Psoas muscle (tissue), 8 donors: Measurements from ENCODE around the gene SMYD3. TPM values are rescaled to one million over a fixed set of nuclear protein-coding genes. Genes with fewer than 3 reads are reported as not detected.

Source experiments
- ATAC-seq, 4 donors: fragments of 200-7000 bp; cut with Tn5 transposase; one replicate each; pipeline ENCODE4 v1.9.1; 2020; ENCODE audit warnings: moderate library complexity in 3 of 4, mild to moderate bottlenecking in 2 of 4
- DNase-seq, 2 donors: peaks; one replicate each; pipeline ENCODE4 v3.0.0-alpha.2; 2020
- H3K27ac ChIP-seq: fragments of 200-600 bp; one replicate; pipeline ENCODE4 v1.8.0; 2022
- H3K27me3 ChIP-seq, 3 donors: fragments of 200-600 bp in 1 of 3; one replicate each; pipeline versions ENCODE4 v1.6.1 to v1.8.0; 2013 to 2022; ENCODE audit warnings: low read length in 2 of 3, mild to moderate bottlenecking in 2 of 3, moderate library complexity in 1 of 3; ENCODE audit not compliant: insufficient read depth in 3 of 3
- H3K36me3 ChIP-seq, 2 donors: fragments of 200-600 bp in 1 of 2; one replicate each; pipeline versions ENCODE4 v1.6.1 to v1.8.0; 2013 to 2022; ENCODE audit warnings: low read depth in 1 of 2, mild to moderate bottlenecking in 1 of 2, moderate library complexity in 1 of 2; ENCODE audit not compliant: insufficient read depth in 1 of 2
- H3K4me1 ChIP-seq: fragments of 200-600 bp; one replicate; pipeline ENCODE4 v1.8.0; 2022
- H3K4me3 ChIP-seq: fragments of 200-600 bp; one replicate; pipeline ENCODE4 v1.8.0; 2022; ENCODE audit warnings: mild to moderate bottlenecking
- H3K9me3 ChIP-seq: fragments of 200-600 bp; one replicate; pipeline ENCODE4 v1.8.0; 2022
- WGBS, 3 donors: extraction: QIAGEN DNeasy Blood & Tissue Kit; methylation state at CpG; one replicate each; pipeline versions ENCODE4 v1.1.6 to v1.1.7; 2013; 5-methylcytosine and 5-hydroxymethylcytosine counted together
- intact Hi-C, 2 donors: fragments of 100-400 bp; cut with DNase I; formaldehyde crosslinking; loops; one replicate each; pipeline versions ENCODE4 v1.11.0 to v1.14.2; 2022
- polyA plus RNA-seq, 3 donors: library from polyadenylated mRNA; stranded (reverse); fragments of 200-250 nt; gene quantifications; one replicate each; pipeline ENCODE4 v1.2.3, GENCODE V29; 2013
- total RNA-seq, 4 donors: library from RNA; stranded (reverse); fragmentation: NEBNext Ultra II Directional in 2 of 4; extraction: Animal tissue kit (Norgen Biotek cat#: 25700) in 2 of 4; gene quantifications; one replicate each; pipeline versions ENCODE4 v1.2.1 to v1.2.4, GENCODE V29; 2021 to 2023
- TF ChIP-seq, protein P1 (sequence below): fragments of 200-600 bp; IDR thresholded peaks from one replicate; pipeline ENCODE4 v1.8.0; 2022; ENCODE audit warnings: antibody characterized with exemption
- donor health status: healthy with polysubstance abuse.
- donor health status: DM: no; HTN: no; CAD: no; lungs with moderate emphysema.
- donor health status: Bipolar disorder and iron deficiency.
- donor health status: healthy.
- donor health status: DM: yes; HTN: yes; CAD: no.
- donor health status: DM: no; HTN: no; CAD: no.
- donor health status: DM: no; HTN: no; CAD: no.
- donor health status: DM: yes; HTN: yes; CAD: no.

Gene SMYD3
- total and polyA plus RNA-seq, 7 donors, result 2.9 to 6.4 (median 4.9) TPM

GRCh38 chr1:245754463-245754961 lies 752.6 kb downstream of the SMYD3 start:
- H3K4me3 ChIP-seq, result no peak overlapping the region

DNA sequence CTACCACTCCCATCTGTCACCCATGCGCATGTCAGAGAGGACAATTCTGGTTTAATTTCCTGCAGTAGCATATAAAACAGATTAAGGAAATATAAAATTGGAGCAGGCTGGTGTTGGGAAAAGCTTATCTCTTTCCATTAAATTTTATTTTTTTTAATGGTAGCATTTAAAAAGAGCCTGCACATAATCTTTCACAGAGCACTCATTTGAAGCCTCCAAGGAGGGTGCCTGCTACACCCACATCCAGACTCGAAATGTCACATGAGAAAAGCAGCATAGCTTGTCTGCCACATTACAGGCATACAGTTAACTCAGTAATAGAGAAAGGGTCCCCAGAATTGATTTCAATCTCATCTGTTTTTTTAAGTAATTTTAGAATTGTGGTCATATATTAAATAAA lies 753.3 kb downstream of the SMYD3 start:
- H3K27me3 ChIP-seq, result no peaks in the 10 kb centered on the region
- no peak overlapping the region for H3K27ac ChIP-seq
- peaks cover 17% of the 10 kb centered on the region for H3K9me3 ChIP-seq
- H3K4me1 ChIP-seq, result no peaks in the 10 kb centered on the region
- TF ChIP-seq, protein P1, sequence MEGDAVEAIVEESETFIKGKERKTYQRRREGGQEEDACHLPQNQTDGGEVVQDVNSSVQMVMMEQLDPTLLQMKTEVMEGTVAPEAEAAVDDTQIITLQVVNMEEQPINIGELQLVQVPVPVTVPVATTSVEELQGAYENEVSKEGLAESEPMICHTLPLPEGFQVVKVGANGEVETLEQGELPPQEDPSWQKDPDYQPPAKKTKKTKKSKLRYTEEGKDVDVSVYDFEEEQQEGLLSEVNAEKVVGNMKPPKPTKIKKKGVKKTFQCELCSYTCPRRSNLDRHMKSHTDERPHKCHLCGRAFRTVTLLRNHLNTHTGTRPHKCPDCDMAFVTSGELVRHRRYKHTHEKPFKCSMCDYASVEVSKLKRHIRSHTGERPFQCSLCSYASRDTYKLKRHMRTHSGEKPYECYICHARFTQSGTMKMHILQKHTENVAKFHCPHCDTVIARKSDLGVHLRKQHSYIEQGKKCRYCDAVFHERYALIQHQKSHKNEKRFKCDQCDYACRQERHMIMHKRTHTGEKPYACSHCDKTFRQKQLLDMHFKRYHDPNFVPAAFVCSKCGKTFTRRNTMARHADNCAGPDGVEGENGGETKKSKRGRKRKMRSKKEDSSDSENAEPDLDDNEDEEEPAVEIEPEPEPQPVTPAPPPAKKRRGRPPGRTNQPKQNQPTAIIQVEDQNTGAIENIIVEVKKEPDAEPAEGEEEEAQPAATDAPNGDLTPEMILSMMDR, result no peak
- H3K36me3 ChIP-seq, result peaks cover 0 to 3% of the 10 kb centered on the region in 2 donors
- H3K4me3 ChIP-seq, result no peak overlapping the region
- no peak for DNase-seq
- intact Hi-C loops, result no loop called here
- WGBS, 3 donors, result 93 to 94% (median 93%) methylated on average over 2 of the region's 2 CpGs
- ATAC-seq, result no peak

More at GRCh38 chr1:245754463-245754961, 752.6 kb downstream of the SMYD3 start:
- ATAC-seq, result no peak
- Histone ChIP-seq H3K4me1 (no peaks in the 10 kb centered on the region), H3K27me3 (no peaks in the 10 kb centered on the region), H3K27ac (no peak overlapping the region), H3K36me3 (no peaks in the 10 kb centered on the region), H3K9me3 (peaks cover 17% of the 10 kb centered on the region)
- TF ChIP-seq, protein P1, result no peak
- DNase-seq, result no peak
- intact Hi-C loops, result no loop called here
- WGBS, 3 donors, result 79 to 91% (median 82%) methylated on average over 3 of the region's 3 CpGs

DNA sequence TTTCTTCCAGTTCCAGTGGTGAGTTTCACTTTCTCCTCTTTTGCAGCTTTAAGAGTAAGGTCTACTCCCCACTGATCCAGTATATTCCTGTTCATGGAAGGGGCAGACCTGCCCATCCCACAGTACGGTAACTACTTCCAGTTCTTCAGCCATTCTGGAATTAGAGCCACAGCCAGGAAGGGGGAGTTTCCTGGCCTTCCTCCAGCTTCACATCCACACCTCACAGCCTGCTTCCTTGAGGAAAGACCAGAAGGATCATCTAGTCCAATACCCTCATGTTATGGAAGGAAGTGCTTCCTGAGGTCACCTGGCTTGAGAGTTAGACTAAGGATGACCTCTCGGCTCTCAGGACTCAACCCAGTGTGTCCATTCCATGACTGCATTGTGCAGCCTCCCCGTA lies 754.5 kb downstream of the SMYD3 start:
- no peak overlapping the region for H3K27ac ChIP-seq
- TF ChIP-seq, protein P1, result no peak
- H3K36me3 ChIP-seq, result peaks cover 0 to 3% of the 10 kb centered on the region in 2 donors
- H3K27me3 ChIP-seq, result no peaks in the 10 kb centered on the region
- no peak for DNase-seq
- H3K4me3 ChIP-seq, result no peak overlapping the region
- ATAC-seq, result no peak
- WGBS, 3 donors, result 73 to 78% (median 75%) methylated on average over 3 of the region's 3 CpGs
- no peaks in the 10 kb centered on the region for H3K4me1 ChIP-seq
- intact Hi-C loops, result no loop called here
- H3K9me3 ChIP-seq, result peaks cover 17% of the 10 kb centered on the region

GRCh38 chr1:245751726-245752470 lies 755.2 kb downstream of the SMYD3 start:
- 77 to 82% (median 79%) methylated on average over 12 of the region's 12 CpGs for WGBS, 3 donors
- no peak overlapping the region for H3K4me3 ChIP-seq
- H3K27ac ChIP-seq, result no peak overlapping the region
- ATAC-seq (no peak), DNase-seq (no peak)
- intact Hi-C loops, result no loop called here
- peaks cover 0 to 3% of the 10 kb centered on the region in 2 donors for H3K36me3 ChIP-seq
- peaks cover 12% of the 10 kb centered on the region for H3K9me3 ChIP-seq
- TF ChIP-seq, protein P1, result no peak
- no peaks in the 10 kb centered on the region for H3K27me3 ChIP-seq
- H3K4me1 ChIP-seq, result no peaks in the 10 kb centered on the region
